Panc1 (cell line): ENCODE results near the gene IRS1. TPM values are rescaled to one million over a fixed set of nuclear protein-coding genes. Genes with fewer than 3 reads are reported as not detected.

Source experiments
- ATAC-seq: fragments of 200-7000 bp; cut with Tn5 transposase; 2 replicates; pipeline ENCODE4 v1.9.1; 2020; ENCODE audit warnings: mild to moderate bottlenecking, moderate library complexity
- BruUV-seq: library from RNA; stranded (reverse); fragments of 400-500 nt; replicated peaks from 2 replicates; lab custom pipeline; 2021; lab: Mats Ljungman, UMichigan
- CTCF ChIA-PET: fragments of 300-600 bp; sonication (Branson Sonifier 250); formaldehyde crosslinking; loops from one replicate; lab custom pipeline; 2022; ENCODE audit warnings: antibody characterized with exemption; lab: Charles Lee
- POLR2A ChIA-PET: fragments of 300-600 bp; sonication (Branson Sonifier 250); formaldehyde crosslinking; loops from one replicate; lab custom pipeline; 2022; ENCODE audit warnings: antibody characterized with exemption; lab: Charles Lee
- DNase-seq: peaks from one replicate; pipeline ENCODE4 v3.0.0-alpha.2; 2010; ENCODE audit warnings: low read depth, low spot score
- H3K27ac ChIP-seq: 2 replicates; pipeline ENCODE4 v1.5.1; 2011; ENCODE audit warnings: mild to moderate bottlenecking, low read length, inconsistent platforms
- H3K27me3 ChIP-seq: fragments of 200-500 bp; sonication (Bioruptor generic); 2 replicates; pipeline ENCODE4 v1.6.0; 2014; ENCODE audit warnings: low read length, inconsistent platforms; ENCODE audit not compliant: control insufficient read depth, insufficient read depth
- H3K36me3 ChIP-seq: fragments of 200-500 bp; sonication (Bioruptor generic); 2 replicates; pipeline ENCODE4 v1.5.1; 2014; ENCODE audit warnings: inconsistent platforms, mild to moderate bottlenecking, low read length, moderate library complexity; ENCODE audit not compliant: control insufficient read depth, insufficient read depth
- H3K4me1 ChIP-seq: 2 replicates; pipeline ENCODE4 v1.5.1; 2011; ENCODE audit warnings: inconsistent platforms, mild to moderate bottlenecking, low read length, moderate library complexity; ENCODE audit not compliant: control insufficient read depth, insufficient read depth
- H3K4me3 ChIP-seq, 2 experiments: 2 replicates each; pipeline ENCODE4 v1.5.1; 2011 to 2012; ENCODE audit warnings: low read depth in 2 of 2, low read length in 2 of 2, mild to moderate bottlenecking in 2 of 2, inconsistent platforms in 1 of 2, moderate library complexity in 1 of 2
- H3K9me3 ChIP-seq: fragments of 200-500 bp; sonication (Bioruptor generic); 2 replicates; pipeline ENCODE4 v1.5.1; 2014; ENCODE audit warnings: low read depth, mild to moderate bottlenecking, inconsistent platforms, low read length, moderate library complexity; ENCODE audit not compliant: control insufficient read depth, insufficient read depth
- POLR2AphosphoS5 ChIP-seq: IDR thresholded peaks from 2 replicates; pipeline ENCODE4 v1.6.1; 2012; ENCODE audit warnings: mild to moderate bottlenecking, low read depth, low read length, moderate library complexity
- SIN3A ChIP-seq: IDR thresholded peaks from 2 replicates; pipeline ENCODE4 v1.6.1; 2012; ENCODE audit warnings: low read depth, mild to moderate bottlenecking, low read length, moderate library complexity, borderline replicate concordance; ENCODE audit not compliant: insufficient read depth
- TCF7L2 ChIP-seq: IDR thresholded peaks from 2 replicates; pipeline ENCODE4 v1.6.1; 2011; ENCODE audit warnings: mild to moderate bottlenecking, low read depth, low read length, inconsistent platforms
- in situ Hi-C: cut with HindIII; loops from 2 replicates; pipeline ENCODE4 v1.10.0; 2016; ENCODE audit warnings: low sequenced_read_pairs, low pct_unique_long_range_greater_than_20kb
- intact Hi-C: fragments of 100-400 bp; cut with micrococcal nuclease; formaldehyde crosslinking; loops from one replicate; pipeline ENCODE4 v1.10.0; 2022; ENCODE audit not compliant: unreplicated experiment
- total RNA-seq: library from RNA; stranded (reverse); gene quantifications from one replicate; pipeline ENCODE4 v1.2.1, GENCODE V29; 2021; ENCODE audit not compliant: unreplicated experiment
- TF ChIP-seq, protein P1 (sequence below), 2 experiments: IDR thresholded peaks; 2 replicates each; pipeline ENCODE4 v1.6.1; 2011 to 2012; ENCODE audit warnings: low read depth in 2 of 2, control low read depth in 1 of 2, low read length in 1 of 2, mild to moderate bottlenecking in 1 of 2, moderate library complexity in 1 of 2; ENCODE audit not compliant: insufficient read depth in 1 of 2
- TF ChIP-seq, protein P2 (sequence below): fragments of 450-650 bp; IDR thresholded peaks from 2 replicates; pipeline ENCODE4 v1.5.1; 2017; ENCODE audit warnings: mild to moderate bottlenecking

IRS1 gene
- total RNA-seq, 1 experiment from 2014 or later: 27.3 TPM

DNA sequence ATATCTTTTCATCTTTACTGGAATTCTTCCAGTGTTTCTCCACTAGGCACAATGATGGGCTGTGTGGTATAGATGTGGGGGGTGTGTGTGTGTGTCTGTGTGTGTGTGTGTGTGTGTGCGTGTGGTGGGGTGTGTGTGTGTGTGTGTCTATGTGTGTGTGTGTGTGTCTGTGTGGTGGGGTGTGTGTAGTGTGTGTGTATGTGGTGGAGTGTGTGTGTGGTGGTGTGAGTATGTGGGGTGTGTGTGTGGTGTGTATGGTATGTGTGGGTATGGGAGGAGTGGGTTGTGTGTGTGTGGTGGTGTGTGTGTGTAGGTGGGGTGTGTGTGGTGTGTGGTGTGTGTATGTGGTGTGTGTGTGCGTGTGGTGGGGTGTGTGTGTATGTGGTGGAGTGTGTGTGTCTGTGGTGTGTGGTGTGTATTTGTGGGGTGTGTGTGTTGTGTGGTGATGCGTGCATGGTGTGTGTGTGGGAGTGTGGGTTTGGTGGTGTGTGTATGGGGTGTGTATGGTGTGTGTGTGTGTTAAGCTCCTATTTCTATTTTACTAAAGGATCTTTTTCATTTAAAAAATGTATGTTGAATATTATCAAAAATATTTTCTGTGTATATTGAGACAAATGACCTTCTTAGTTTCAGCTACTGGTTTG, 84.2 kb downstream of the IRS1 start:
- no peak for TF ChIP-seq SIN3A
- TF ChIP-seq, protein P1, sequence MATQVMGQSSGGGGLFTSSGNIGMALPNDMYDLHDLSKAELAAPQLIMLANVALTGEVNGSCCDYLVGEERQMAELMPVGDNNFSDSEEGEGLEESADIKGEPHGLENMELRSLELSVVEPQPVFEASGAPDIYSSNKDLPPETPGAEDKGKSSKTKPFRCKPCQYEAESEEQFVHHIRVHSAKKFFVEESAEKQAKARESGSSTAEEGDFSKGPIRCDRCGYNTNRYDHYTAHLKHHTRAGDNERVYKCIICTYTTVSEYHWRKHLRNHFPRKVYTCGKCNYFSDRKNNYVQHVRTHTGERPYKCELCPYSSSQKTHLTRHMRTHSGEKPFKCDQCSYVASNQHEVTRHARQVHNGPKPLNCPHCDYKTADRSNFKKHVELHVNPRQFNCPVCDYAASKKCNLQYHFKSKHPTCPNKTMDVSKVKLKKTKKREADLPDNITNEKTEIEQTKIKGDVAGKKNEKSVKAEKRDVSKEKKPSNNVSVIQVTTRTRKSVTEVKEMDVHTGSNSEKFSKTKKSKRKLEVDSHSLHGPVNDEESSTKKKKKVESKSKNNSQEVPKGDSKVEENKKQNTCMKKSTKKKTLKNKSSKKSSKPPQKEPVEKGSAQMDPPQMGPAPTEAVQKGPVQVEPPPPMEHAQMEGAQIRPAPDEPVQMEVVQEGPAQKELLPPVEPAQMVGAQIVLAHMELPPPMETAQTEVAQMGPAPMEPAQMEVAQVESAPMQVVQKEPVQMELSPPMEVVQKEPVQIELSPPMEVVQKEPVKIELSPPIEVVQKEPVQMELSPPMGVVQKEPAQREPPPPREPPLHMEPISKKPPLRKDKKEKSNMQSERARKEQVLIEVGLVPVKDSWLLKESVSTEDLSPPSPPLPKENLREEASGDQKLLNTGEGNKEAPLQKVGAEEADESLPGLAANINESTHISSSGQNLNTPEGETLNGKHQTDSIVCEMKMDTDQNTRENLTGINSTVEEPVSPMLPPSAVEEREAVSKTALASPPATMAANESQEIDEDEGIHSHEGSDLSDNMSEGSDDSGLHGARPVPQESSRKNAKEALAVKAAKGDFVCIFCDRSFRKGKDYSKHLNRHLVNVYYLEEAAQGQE (IDR thresholded peaks at IDR 0.05; ENCODE audit: insufficient read depth in 1 of 2, low read depth in 2 of 2, low read length in 1 of 2): no peak
- TF ChIP-seq POLR2AphosphoS5: no peak
- no peaks in the 10 kb centered on the region for H3K4me1 ChIP-seq
- POLR2A ChIA-PET: no interaction called here
- in situ Hi-C loops: no loop called here
- intact Hi-C loops: no loop called here
- H3K27ac ChIP-seq: no peak overlapping the region; the same call in 1 of the 2 replicates
- BruUV-seq: no TSS peak
- H3K27me3 ChIP-seq: no peaks in the 10 kb centered on the region
- H3K9me3 ChIP-seq: no peaks in the 10 kb centered on the region
- no peak overlapping the region for H3K4me3 ChIP-seq
- H3K36me3 ChIP-seq: no peaks in the 10 kb centered on the region
- CTCF ChIA-PET: no interaction called here
- DNase-seq (no peak), ATAC-seq (no peak)

DNA sequence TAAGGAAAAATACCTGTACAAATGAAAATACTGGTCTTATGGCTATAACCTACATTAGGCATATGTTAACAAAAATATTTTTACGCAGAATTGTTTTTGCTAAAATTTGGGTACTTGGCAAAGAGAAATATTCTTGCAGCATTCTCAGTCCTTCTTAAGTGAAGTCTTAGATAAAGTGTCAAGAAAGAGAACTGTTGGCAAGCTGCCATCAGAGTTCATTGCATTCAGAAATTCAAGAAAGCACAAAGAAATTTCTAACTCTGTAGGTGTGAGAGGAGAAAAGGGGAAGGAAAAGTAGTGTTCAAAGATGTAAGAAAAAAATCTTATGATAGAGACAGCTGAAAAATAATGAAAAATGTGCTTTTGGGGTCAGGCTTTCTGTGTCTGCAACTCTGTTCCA, 86.7 kb downstream of the IRS1 start:
- in situ Hi-C loops (no loop called here), intact Hi-C loops (no loop called here)
- no peaks in the 10 kb centered on the region for H3K36me3 ChIP-seq
- H3K27me3 ChIP-seq: no peaks in the 10 kb centered on the region
- no peak for ATAC-seq
- TF ChIP-seq SIN3A (no peak), POLR2AphosphoS5 (no peak), TCF7L2 (no peak)
- TF ChIP-seq, protein P1 (IDR thresholded peaks at IDR 0.05; ENCODE audit: insufficient read depth in 1 of 2, low read depth in 2 of 2, low read length in 1 of 2): no peak
- TF ChIP-seq, protein P2, sequence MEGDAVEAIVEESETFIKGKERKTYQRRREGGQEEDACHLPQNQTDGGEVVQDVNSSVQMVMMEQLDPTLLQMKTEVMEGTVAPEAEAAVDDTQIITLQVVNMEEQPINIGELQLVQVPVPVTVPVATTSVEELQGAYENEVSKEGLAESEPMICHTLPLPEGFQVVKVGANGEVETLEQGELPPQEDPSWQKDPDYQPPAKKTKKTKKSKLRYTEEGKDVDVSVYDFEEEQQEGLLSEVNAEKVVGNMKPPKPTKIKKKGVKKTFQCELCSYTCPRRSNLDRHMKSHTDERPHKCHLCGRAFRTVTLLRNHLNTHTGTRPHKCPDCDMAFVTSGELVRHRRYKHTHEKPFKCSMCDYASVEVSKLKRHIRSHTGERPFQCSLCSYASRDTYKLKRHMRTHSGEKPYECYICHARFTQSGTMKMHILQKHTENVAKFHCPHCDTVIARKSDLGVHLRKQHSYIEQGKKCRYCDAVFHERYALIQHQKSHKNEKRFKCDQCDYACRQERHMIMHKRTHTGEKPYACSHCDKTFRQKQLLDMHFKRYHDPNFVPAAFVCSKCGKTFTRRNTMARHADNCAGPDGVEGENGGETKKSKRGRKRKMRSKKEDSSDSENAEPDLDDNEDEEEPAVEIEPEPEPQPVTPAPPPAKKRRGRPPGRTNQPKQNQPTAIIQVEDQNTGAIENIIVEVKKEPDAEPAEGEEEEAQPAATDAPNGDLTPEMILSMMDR: no peak
- ChIA-PET POLR2A (no interaction called here), CTCF (no interaction called here)
- BruUV-seq: no TSS peak
- DNase-seq: no peak
- no peak overlapping the region for H3K27ac ChIP-seq
- H3K4me3 ChIP-seq: no peak overlapping the region
- H3K9me3 ChIP-seq: no peaks in the 10 kb centered on the region
- H3K4me1 ChIP-seq: no peaks in the 10 kb centered on the region
